ENCODE data around the gene CT45A3.
"Not testable (repeated sequence)": the region's sequence is repeated elsewhere in the genome, so short reads cannot be mapped to it uniquely, and the experiment has no call there.

CT45A3 gene

DNA sequence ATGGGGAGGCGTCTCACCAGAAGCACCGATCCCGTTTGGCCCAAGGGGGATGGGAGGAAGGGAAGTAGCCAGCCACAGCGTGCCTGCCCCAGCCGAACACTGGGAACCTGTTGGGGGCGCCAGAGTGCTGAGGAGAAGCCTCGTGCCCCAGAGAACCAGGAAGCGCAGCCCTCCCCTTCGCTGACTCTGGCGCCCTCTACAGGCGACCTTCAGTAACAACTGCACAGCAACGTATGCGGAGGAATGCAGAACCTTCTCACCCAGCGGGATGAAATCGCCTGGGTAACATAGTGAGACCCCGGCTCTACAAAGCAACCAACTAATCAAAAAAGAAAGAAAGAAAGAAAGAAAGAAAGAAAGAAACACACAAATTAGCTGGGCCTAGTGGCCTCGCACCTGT, at the start of gene CT45A3:
Gene CT45A3, minus strand, starts transcription at position 101 of the 400 bp plus-strand sequence. CDS start 3,747 bp downstream, outside the sequence.
- intact Hi-C loops (cut with DNase I) = not testable (repeated sequence)

GRCh38 chrX:135802687-135803086, 34.7 kb upstream of the CT45A3 start, which contains the start of gene CT45A6:
CT45A6 (minus strand) TSS chrX:135802787; CDS start chrX:135798993, 3,794 bp downstream.
- intact Hi-C loops (cut with DNase I); DNase-seq: not testable (repeated sequence)

More for the DNA sequence above, at the start of gene CT45A3:
- DNase-seq = not testable (repeated sequence)

DNA sequence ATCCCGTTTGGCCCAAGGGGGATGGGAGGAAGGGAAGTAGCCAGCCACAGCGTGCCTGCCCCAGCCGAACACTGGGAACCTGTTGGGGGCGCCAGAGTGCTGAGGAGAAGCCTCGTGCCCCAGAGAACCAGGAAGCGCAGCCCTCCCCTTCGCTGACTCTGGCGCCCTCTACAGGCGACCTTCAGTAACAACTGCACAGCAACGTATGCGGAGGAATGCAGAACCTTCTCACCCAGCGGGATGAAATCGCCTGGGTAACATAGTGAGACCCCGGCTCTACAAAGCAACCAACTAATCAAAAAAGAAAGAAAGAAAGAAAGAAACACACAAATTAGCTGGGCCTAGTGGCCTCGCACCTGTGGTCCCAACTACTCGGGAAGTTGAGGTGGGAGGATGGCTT, 17.4 kb upstream of the CT45A3 start, which contains the start of gene CT45A5:
Gene CT45A5, minus strand, starts transcription at position 101 of the 400 bp plus-strand sequence. CDS start 3,774 bp downstream, outside the sequence.
- DNase-seq; intact Hi-C loops (cut with DNase I): not testable (repeated sequence)

DNA sequence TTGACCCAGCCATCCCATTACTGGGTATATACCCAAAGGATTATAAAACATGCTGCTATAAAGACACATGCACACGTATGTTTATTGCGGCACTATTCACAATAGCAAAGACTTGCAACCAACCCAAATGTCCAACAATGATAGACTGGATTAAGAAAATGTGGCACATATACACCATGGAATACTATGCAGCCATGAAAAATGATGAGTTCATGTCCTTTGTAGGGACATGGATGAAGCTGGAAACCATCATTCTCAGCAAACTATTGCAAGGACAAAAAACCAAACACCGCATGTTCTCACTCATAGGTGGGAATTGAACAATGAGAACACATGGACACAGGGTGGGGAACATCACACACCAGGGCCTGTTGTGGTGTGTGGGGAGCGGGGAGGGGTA, 23.3 kb downstream of the CT45A3 start:
- DNase-seq; intact Hi-C loops (cut with DNase I): not testable (repeated sequence)

DNA sequence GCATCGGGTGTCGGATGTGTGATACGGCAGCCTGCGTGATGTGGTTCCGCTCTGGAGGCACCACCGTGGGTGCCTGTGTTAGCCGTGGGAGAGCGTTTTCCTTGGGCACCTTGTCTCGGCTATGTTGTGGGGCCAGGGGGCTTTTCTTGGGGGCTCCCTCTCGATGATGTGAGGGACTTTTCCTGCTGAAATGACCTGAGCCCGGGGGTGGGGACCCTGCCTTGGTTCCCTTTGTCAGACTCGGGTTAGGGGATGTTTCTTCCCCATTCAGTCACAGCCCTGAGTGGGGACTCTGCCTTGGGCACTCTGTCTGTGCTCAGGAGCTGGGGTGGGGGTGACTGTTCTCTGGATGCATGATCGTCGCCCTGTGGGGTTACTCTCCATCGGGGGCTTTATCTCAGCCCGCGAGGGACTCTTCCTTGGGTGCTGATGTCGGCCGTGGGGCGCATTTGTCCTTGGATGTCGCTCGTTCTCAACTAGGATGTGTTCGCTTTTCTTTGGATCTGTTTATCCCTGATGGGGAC, 26.7 kb downstream of the CT45A3 start:
- intact Hi-C loops (cut with DNase I) = no loop called here
- peak in 2 of 10 donors; percentile 50 to 59 for DNase-seq

DNA sequence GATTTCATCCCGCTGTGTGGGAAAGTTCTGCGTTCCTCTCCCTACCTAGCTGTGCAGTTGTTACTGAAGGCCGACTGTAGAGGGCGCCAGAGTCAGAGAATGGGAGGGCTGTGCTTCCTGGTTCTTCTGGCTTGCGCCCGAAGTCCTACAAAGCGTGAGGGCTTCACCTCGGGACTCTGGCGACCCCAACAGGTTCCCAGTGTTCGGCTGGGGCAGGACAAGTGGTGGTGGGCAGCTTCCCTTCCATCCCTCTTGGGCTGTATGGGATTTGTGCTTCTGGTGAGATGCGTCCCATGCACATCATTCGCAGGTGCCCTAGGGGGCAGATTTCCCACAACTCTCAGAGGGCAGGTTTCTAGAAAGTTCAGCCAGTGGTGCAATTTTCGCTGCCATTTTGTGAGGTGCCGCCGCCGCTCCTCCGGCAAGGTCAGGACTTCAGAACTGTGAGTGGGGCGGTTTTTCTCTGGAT, 27.3 kb downstream of the CT45A3 start:
- intact Hi-C loops (cut with DNase I) = no loop called here

GRCh38 chrX:135737366-135738071, 30.5 kb downstream of the CT45A3 start:
- intact Hi-C loops (cut with DNase I) = no loop called here
- no peak for DNase-seq

More for the DNA sequence above, 27.3 kb downstream of the CT45A3 start:
- peak in 7 of 10 donors; percentile 10 to 82 (median 24) for DNase-seq

DNA sequence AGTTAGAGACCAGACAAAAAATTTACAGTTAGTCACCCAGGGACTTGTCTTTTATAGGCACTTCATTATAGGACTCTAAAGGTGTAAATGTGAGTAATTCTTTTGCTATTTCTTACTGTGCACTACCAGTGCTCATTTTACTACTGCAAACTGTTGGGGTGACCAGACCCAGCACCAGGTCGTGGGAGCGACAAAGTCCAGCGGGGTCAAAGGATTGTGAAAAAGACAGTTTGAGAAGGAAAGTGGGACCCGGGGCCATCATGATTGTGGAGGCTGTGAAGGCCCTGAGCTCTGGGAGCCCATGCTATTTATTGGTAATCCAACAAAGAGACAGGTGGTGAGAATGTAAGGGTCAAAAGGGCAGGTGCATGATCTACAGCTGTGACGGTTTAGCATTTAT, 33.3 kb downstream of the CT45A3 start:
- DNase-seq = peak in 1 of 10 donors; percentile 57
- intact Hi-C loops (cut with DNase I) = not testable (repeated sequence)

DNA sequence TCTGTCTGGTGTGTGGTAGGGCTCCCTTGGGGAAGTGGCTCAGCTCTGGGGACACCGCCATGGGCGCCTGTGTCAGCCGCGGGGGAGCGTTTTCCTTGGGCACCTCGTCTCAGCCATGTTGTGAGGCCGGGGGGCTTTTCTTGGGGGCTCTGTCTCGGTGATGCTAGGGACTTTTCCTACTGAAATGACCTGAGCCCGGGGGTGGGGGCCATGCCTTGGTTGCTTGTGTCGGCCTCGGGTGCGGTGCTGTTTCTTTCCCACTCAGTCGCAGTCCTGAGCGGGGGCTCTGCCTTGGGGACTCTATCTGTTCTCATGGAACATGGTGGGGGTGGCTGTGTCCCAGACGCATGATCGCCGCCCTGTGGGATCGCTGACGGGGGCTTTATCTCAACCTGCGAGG, 54.2 kb downstream of the CT45A3 start:
- DNase-seq = peak in 1 of 10 donors; percentile 67
- intact Hi-C loops (cut with DNase I) = no loop called here

DNA sequence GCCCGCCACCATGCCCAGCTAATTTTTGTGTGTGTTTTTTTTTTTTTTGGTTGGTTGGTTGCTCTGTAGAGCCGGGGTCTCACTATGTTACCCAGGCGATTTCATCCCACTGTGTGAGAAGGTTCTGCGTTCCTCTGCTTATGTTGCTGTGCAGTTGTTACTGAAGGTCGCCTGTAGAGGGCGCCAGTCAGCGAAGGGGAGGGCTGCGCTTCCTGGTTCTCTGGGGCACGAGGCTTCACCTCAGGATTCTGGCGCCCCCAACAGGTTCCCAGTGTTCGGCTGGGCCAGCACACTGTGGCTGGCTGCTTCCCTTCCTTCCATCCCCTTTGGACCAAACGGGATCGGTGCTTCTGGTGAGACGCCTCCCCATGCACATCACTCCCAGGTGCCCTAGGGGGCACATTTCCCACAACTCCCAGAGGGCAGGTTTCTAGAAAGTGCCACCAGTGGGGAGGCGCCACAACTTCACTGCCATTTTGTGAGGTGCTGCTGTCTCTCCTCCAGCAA, 54.8 kb downstream of the CT45A3 start, which contains the start of gene CT45A1:
Gene CT45A1, plus strand, starts transcription at position 457 of the 507 bp plus-strand sequence. CDS start 5,302 bp downstream, outside the sequence.
- DNase-seq = not testable (repeated sequence)

More for the DNA sequence above, 54.8 kb downstream of the CT45A3 start, which contains the start of gene CT45A1:
- intact Hi-C loops (cut with DNase I) = not testable (repeated sequence)
